NCI-H146 (cell line): ENCODE measurements around the gene SON.
A peak's percentile ranks its signal among the peaks of the same experiment; 100 is the strongest.
"Not testable (repeated sequence)": the region's sequence is repeated elsewhere in the genome, so short reads cannot be mapped to it uniquely, and the experiment has no call there.

ENCODE experiments used
- DNase-seq: peaks from one replicate; lab custom pipeline; 2025; lab: John Stamatoyannopoulos, UW

Gene SON

DNA sequence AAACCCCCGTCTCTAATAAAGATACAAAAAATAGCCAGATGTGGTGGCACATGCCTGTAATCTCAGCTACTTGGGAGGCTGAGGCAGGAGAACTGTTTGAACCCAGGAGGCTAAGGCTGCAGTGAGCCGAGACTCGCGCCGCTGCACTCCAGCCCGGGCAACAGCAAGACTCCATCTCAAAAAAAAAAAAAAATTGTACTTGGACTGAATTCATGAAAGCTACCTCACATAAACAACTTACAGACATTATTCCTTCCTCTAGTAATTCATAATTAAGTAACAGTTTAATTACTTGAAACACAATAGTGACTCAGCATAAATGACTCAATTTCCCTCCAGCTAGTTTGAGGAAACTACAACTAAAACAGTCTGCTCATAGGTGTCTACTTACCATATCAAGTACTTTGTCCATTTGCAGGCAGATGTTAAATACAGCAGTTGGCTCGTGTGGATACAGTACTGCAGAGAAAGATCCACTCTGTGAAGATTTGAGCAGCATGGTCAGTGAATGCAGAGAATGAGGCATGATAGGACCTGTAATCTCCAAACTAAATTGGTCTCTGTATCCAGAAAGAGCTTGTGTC, 36.2 kb downstream of the SON start:
- DNase-seq: no peak

- no peak for DNase-seq
Measured at GRCh38 chr21:33584455-33584854, 41.6 kb downstream of the SON start.

DNA sequence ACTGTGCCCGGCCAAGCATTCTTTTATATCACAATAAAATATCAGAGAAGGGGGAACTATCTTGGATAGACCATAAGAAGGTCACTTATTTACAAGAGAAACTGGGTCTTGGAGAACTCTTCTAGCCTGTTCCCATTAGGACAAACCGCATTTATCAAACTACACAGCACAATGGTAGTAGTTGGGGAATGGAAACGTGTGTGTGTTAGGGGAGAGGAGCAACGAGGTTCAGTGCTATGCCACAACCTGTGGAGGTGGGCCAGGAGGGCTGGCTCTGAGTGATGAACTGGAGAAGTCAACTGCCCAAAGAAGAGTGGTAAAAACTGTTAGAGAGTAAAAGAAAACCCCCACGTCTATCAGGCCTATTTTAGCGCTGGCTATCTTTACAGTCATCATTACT, 44.1 kb downstream of the SON start:
- DNase-seq: no peak

- peak; percentile 41 for DNase-seq
Measured at GRCh38 chr21:33587792-33588484, 45.1 kb downstream of the SON start.

DNA sequence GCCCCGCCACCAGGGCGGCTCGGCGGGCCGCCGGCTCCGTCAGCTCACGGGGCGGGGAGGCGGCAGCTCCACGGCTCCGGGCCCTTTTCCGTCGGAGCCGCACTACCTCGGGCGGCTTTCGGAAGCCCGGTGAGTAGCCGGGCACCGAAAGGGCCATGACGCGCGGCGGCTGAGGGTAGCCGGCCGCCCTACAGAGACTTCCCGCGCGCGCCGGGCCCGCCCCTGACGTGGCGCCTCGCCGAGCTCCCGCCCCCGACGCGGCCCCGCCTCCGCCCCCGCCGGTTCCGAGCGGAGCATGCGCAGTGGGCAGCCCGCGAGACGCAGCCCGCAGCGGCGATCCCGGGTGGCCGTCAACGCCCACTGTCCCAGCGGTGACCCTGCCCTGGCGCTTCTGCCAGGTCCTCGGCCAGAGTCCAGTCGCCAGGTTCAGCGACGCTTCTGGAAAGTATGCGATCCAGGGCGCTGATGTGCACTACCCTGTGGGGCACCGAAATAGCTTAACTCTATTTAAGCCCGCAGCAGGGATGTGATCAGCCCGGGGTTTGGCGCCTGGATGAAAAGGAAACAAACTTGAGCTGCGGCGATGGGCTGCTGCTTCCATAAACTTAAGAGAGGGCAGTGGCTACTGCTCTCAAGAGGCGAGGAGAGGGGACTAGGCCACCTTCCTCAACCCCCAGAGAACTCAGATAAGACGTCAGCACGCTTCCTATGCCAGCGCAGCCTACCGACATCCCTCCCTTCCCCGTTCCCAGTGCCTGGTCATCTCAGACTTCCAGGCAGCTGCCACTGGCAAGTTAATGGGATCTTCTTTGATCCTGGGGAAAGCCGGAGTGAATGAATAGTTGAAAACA, 45.9 kb downstream of the SON start, which contains the start of gene DONSON:
Gene DONSON (minus strand): TSS at position 200 of the 851 bp plus-strand sequence. CDS start 43 bp downstream, at position 157.
- DNase-seq: peak; percentile 82

- DNase-seq: no peak
Measured at GRCh38 chr21:33598051-33598450, 55.2 kb downstream of the SON start.

GRCh38 chr21:33608559-33608958, 65.7 kb downstream of the SON start:
- DNase-seq: no peak

- no peak for DNase-seq
Measured at GRCh38 chr21:33611006-33611744, 68.3 kb downstream of the SON start.

DNA sequence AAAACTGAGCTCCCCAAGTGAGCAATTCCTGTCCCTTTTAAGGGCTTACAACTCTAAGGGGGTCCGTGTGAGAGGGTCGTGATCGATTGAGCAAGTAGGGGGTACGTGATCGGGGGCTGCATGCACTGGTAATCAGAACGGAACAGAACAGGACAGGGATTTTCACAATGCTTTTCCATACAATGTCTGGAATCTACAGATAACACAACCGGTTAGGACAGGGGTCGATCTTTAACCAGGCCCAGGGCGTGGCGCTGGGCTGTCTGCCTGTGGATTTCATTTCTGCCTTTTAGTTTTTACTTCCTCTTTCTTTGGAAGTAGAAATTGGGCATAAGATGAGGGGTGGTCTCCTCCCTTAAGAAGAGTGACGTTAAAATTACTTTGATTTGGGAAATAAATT, 74.7 kb downstream of the SON start:
- not testable (repeated sequence) for DNase-seq

DNA sequence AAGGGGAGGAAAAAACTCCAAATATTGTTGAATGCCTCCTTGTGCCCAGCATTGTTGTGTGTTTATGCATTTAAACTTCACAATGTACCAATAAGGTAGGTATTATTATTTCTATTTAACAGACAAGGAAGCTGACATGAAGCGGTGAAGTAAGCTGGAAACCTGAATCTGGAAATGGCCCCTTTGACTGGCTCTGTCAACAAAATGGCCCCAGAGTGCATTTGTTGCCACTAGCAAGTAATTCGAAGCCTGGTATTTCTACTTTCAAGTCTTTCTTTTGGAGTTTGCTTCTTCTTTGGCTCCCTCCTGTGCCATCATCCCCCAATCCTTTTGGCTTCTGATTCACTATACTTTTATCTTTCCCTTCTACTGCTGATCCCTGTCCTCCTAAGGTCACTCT, 75.6 kb downstream of the SON start:
- DNase-seq: no peak

DNA sequence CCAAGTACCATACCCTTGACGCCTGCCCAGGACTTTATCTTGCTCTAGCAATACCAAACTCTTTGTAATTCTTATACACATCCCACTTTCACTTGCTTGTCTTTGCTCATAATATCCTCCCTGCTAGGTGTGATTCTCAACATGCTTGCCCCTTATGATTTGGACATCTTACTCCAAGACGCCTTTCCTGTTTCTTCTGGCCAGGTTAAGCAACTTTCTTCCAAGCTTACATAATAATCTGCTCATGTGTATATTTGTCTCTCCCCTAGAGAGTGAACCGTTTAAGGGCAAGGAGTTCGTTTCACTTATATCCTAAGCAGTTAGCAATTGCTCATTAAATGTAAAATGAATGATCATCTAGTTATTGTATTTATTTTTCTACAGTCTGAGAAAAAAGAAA, 76.9 kb downstream of the SON start:
- no peak for DNase-seq

DNA sequence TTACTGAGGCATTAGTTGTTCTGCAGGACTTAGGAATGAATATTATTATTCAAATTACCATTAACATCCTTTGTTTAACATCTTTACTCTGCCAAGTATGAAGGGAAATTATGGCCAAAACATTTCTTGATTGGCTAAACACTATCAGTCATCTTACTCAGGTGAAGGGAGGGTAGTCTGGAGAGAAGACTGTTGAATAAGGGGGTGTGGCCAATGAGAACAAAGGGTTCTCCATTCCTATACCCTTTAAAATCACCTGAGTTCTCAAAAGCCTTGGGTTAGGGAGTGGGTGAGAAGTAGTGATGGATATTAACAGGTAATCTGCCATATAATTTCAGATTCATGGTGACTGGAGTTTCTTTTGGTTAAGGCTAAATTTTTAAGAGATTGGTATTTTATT, 79.4 kb downstream of the SON start:
- no peak for DNase-seq

- DNase-seq: not testable (repeated sequence)
Measured at GRCh38 chr21:33626151-33626550, 83.3 kb downstream of the SON start.
